ENCODE measurements around the gene MYOM1. TPM values are rescaled to one million over a fixed set of nuclear protein-coding genes. Genes with fewer than 3 reads are reported as not detected.

The MYOM1 gene
- total RNA-seq, 1 experiment from 2014 or later: 0.92 TPM

DNA sequence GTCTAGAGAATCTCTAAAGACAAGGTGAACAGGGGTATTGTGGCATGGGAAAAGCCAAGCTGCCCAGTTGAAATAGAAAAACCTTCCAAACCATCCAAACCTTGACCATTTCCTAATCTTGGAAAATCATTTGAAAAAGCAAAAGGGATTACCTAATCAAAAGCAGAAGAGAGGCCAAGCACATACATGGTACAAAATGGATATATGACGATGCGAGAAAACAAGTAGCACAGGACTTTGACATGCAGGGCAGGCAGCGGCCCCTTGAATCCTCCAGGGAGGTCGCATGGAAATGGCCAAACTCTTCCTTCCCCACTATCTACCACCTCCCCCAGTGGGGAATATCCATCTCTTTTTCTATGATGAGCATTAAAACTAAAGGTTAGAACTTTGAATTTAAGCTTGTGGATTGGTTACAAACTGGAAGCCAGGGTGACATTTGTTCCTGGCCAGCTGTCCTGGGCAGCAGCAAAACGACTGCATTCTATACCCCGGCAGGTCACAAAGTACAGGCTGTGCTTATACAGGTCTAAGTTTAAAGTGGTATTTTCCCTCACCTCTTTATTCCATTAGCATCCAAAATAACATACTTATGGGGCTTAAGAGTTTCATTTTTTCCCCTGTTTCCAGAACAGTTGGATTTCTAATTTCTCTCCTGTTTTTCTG is 24.7 kb downstream of the MYOM1 start:
- H3K27me3 ChIP-seq (ENCODE audit: control insufficient read depth, insufficient read depth, low read length): no peaks in the 10 kb centered on the region
- no peaks in the 10 kb centered on the region for H3K4me1 ChIP-seq (ENCODE audit: control insufficient read depth, insufficient read depth, low read length)
- ChIA-PET CTCF (no interaction called here), POLR2A (interaction anchor here (0.7 kb wide), 1 partner anchor 276 kb away, joined by 3 read pairs; no protein-coding TSS in a partner anchor)
- TF ChIP-seq, protein P1, sequence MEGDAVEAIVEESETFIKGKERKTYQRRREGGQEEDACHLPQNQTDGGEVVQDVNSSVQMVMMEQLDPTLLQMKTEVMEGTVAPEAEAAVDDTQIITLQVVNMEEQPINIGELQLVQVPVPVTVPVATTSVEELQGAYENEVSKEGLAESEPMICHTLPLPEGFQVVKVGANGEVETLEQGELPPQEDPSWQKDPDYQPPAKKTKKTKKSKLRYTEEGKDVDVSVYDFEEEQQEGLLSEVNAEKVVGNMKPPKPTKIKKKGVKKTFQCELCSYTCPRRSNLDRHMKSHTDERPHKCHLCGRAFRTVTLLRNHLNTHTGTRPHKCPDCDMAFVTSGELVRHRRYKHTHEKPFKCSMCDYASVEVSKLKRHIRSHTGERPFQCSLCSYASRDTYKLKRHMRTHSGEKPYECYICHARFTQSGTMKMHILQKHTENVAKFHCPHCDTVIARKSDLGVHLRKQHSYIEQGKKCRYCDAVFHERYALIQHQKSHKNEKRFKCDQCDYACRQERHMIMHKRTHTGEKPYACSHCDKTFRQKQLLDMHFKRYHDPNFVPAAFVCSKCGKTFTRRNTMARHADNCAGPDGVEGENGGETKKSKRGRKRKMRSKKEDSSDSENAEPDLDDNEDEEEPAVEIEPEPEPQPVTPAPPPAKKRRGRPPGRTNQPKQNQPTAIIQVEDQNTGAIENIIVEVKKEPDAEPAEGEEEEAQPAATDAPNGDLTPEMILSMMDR (IDR thresholded peaks at IDR 0.05): no peak
- TF ChIP-seq TCF7L2 (IDR thresholded peaks at IDR 0.05; ENCODE audit: low read depth, low read length): no peak
- TF ChIP-seq, protein P2, sequence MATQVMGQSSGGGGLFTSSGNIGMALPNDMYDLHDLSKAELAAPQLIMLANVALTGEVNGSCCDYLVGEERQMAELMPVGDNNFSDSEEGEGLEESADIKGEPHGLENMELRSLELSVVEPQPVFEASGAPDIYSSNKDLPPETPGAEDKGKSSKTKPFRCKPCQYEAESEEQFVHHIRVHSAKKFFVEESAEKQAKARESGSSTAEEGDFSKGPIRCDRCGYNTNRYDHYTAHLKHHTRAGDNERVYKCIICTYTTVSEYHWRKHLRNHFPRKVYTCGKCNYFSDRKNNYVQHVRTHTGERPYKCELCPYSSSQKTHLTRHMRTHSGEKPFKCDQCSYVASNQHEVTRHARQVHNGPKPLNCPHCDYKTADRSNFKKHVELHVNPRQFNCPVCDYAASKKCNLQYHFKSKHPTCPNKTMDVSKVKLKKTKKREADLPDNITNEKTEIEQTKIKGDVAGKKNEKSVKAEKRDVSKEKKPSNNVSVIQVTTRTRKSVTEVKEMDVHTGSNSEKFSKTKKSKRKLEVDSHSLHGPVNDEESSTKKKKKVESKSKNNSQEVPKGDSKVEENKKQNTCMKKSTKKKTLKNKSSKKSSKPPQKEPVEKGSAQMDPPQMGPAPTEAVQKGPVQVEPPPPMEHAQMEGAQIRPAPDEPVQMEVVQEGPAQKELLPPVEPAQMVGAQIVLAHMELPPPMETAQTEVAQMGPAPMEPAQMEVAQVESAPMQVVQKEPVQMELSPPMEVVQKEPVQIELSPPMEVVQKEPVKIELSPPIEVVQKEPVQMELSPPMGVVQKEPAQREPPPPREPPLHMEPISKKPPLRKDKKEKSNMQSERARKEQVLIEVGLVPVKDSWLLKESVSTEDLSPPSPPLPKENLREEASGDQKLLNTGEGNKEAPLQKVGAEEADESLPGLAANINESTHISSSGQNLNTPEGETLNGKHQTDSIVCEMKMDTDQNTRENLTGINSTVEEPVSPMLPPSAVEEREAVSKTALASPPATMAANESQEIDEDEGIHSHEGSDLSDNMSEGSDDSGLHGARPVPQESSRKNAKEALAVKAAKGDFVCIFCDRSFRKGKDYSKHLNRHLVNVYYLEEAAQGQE (IDR thresholded peaks at IDR 0.05; ENCODE audit: insufficient read depth in 1 of 2, low read depth in 2 of 2, low read length in 1 of 2): no peak
- no peak for TF ChIP-seq POLR2AphosphoS5 (IDR thresholded peaks at IDR 0.05; ENCODE audit: low read depth, low read length)
- TF ChIP-seq SIN3A (IDR thresholded peaks at IDR 0.05; ENCODE audit: borderline replicate concordance, insufficient read depth, low read depth, low read length): no peak
- in situ Hi-C loops (cut with HindIII; ENCODE audit: low pct_unique_long_range_greater_than_20kb, low sequenced_read_pairs) (no loop called here), intact Hi-C loops (cut with micrococcal nuclease; ENCODE audit: unreplicated experiment) (no loop called here)
- H3K36me3 ChIP-seq (ENCODE audit: control insufficient read depth, insufficient read depth, low read length): no peaks in the 10 kb centered on the region
- no peak overlapping the region for H3K27ac ChIP-seq (ENCODE audit: low read length)
- H3K4me3 ChIP-seq (ENCODE audit: low read depth in 2 of 2, low read length in 2 of 2): no peak overlapping the region
- ATAC-seq: no peak
- H3K9me3 ChIP-seq (ENCODE audit: control insufficient read depth, insufficient read depth, low read depth, low read length): no peaks in the 10 kb centered on the region
- no peak for DNase-seq (ENCODE audit: low read depth, low spot score)
- BruUV-seq (replicated peaks): no TSS peak

DNA sequence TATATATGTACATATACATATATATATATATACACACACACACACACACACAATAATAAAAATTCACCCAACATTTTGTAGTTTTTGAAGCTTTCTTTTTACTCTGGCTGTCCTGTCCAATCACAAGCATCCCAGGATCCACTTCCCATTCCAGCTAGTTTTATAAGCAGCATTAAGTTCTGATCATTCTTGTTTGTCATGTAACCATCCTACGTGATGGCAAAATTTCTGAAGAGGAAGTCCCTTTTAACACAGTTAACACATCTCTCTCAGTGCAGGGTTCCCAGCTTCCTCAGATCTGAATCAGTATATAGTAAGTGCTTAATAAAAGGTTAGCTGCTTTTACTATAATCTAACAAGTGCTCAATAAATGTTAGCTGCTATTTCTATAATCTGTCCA is 26.4 kb downstream of the MYOM1 start:
- H3K4me3 ChIP-seq (ENCODE audit: low read depth in 2 of 2, low read length in 2 of 2): no peak overlapping the region
- POLR2A ChIA-PET: no interaction called here
- H3K27me3 ChIP-seq (ENCODE audit: control insufficient read depth, insufficient read depth, low read length): no peaks in the 10 kb centered on the region
- ATAC-seq (no peak), DNase-seq (ENCODE audit: low read depth, low spot score) (no peak)
- no peak overlapping the region for H3K27ac ChIP-seq (ENCODE audit: low read length)
- TF ChIP-seq TCF7L2 (IDR thresholded peaks at IDR 0.05; ENCODE audit: low read depth, low read length) (no peak), SIN3A (IDR thresholded peaks at IDR 0.05; ENCODE audit: borderline replicate concordance, insufficient read depth, low read depth, low read length) (no peak), POLR2AphosphoS5 (IDR thresholded peaks at IDR 0.05; ENCODE audit: low read depth, low read length) (no peak)
- TF ChIP-seq, protein P1 (IDR thresholded peaks at IDR 0.05): no peak
- TF ChIP-seq, protein P2 (IDR thresholded peaks at IDR 0.05; ENCODE audit: insufficient read depth in 1 of 2, low read depth in 2 of 2, low read length in 1 of 2): no peak
- no peaks in the 10 kb centered on the region for H3K4me1 ChIP-seq (ENCODE audit: control insufficient read depth, insufficient read depth, low read length)
- intact Hi-C loops (cut with micrococcal nuclease; ENCODE audit: unreplicated experiment) (no loop called here), in situ Hi-C loops (cut with HindIII; ENCODE audit: low pct_unique_long_range_greater_than_20kb, low sequenced_read_pairs) (no loop called here)
- no peaks in the 10 kb centered on the region for H3K36me3 ChIP-seq (ENCODE audit: control insufficient read depth, insufficient read depth, low read length)
- no TSS peak for BruUV-seq (replicated peaks)
- H3K9me3 ChIP-seq (ENCODE audit: control insufficient read depth, insufficient read depth, low read depth, low read length): no peaks in the 10 kb centered on the region
- CTCF ChIA-PET: no interaction called here
